Measurements from ENCODE around the gene ADGRE3.
A peak's percentile ranks its signal among the peaks of the same experiment; 100 is the strongest.

ADGRE3 gene, protein sequence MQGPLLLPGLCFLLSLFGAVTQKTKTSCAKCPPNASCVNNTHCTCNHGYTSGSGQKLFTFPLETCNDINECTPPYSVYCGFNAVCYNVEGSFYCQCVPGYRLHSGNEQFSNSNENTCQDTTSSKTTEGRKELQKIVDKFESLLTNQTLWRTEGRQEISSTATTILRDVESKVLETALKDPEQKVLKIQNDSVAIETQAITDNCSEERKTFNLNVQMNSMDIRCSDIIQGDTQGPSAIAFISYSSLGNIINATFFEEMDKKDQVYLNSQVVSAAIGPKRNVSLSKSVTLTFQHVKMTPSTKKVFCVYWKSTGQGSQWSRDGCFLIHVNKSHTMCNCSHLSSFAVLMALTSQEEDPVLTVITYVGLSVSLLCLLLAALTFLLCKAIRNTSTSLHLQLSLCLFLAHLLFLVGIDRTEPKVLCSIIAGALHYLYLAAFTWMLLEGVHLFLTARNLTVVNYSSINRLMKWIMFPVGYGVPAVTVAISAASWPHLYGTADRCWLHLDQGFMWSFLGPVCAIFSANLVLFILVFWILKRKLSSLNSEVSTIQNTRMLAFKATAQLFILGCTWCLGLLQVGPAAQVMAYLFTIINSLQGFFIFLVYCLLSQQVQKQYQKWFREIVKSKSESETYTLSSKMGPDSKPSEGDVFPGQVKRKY

DNA sequence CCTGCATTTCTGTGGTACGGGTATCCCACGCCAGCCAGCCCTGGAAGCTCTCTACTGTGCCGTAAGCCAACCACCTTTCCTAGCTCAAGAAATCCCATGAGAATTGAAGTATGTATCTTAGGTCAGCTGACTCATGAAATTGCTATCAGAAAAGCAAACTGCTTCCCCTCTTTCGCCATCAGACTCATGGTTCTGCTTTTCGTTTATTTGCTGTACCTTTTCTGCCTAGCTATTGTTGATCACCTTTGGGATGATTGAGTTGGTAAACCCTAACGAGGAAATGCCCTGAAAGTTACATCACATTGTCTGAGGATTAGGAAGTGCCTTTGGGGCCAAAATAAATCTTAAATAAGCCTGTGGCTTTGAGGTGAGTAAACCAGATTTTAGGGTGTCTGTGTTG, at the start of gene ADGRE3:
TSS of gene ADGRE3 (minus strand) at position 81 of the 400 bp plus-strand sequence. CDS start at position 7, 74 bp downstream.
- no peak for DNase-seq (ENCODE audit: low read depth in 2 of 2)

DNA sequence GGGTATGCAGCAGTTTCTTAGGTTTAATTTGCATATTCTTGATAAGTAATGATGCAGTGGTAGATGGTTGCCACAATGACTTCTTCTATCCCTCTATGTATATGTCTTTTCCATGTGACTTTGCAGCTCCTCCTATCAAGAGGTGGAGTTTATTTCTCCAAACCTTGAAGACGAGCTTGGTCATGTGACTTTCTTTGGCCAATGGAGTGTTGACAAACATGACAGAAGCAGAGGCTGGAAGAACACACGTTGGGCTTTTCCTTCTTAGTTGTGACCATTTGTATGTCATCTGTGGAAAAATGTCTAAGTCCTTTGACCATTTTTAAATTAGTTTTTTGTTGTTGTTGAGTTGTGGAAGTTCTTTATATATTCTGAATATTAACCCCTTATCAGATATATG, 47.5 kb upstream of the ADGRE3 start:
- DNase-seq (ENCODE audit: low read depth in 2 of 2), result no peak

DNA sequence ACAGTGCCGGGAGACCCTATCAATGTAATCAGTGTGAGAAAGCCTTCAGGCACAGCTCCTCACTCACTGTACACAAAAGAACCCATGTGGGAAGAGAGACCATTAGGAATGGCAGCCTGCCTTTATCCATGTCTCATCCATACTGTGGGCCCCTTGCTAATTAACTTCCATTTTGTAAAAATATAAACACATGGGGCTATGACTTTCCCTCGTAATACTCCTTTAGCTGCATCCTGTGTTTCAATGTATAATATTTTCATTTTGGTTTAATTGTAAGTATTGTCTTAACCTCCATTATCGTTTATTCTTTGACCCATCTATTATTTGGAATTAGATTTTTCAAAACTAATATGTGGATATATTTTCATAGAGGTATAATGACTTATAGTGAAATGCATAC, 44.5 kb upstream of the ADGRE3 start:
- DNase-seq (ENCODE audit: low read depth in 2 of 2), result no peak

DNA sequence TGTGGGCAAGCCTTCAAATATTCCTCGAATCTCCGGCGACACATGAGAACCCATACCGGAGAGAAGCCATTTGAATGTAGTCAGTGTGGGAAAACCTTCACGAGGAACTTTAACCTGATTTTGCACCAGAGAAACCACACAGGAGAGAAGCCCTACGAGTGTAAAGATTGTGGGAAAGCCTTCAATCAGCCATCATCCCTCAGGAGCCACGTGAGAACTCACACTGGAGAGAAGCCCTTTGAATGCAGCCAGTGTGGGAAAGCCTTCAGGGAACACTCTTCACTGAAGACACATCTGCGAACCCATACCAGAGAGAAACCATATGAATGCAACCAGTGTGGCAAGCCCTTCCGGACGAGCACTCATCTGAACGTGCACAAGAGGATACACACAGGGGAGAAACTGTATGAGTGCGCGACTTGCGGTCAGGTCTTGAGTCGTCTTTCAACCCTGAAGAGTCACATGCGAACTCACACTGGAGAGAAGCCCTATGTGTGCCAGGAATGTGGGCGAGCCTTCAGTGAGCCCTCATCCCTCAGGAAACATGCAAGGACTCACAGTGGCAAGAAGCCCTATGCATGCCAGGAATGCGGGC, 44.0 kb upstream of the ADGRE3 start:
- DNase-seq (ENCODE audit: low read depth in 2 of 2), result no peak

DNA sequence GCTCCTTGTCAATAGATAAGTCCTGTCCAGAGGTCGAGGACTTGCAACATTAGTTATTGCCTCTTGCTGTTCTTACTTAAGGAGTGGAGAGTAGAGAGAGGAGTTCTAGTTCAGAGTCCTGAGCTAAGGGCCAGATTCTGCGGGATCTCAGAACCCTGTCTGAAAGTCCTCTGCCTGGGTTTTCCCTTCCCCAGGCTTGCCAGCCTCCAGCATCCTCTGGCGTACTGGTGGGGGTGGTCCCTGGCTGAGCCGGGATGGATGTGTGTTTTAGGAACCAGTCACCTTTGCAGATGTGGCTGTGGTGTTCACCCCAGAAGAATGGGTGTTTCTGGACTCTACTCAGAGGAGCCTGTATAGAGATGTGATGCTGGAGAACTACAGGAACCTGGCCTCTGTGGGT, 41.2 kb upstream of the ADGRE3 start:
- DNase-seq (ENCODE audit: low read depth in 2 of 2), result no peak

DNA sequence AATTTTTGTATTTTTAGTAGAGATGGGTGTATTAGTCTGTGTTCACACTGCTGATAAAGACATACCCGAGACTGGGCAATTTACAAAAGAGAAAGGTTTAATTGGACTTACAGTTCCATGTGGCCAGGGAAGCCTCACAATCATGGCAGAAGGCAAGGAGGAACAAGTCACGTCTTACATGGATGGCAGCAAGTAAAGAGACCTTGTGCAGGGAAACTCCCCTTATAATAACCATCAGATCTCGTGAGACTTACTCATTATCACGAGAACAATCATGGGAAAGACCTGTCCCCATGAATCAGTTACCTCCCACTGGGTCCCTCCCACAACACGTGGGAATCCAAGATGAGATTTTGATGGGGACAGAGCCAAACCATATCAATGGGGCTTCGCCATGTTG, 29.8 kb upstream of the ADGRE3 start:
- no peak for DNase-seq (ENCODE audit: low read depth in 2 of 2)

DNA sequence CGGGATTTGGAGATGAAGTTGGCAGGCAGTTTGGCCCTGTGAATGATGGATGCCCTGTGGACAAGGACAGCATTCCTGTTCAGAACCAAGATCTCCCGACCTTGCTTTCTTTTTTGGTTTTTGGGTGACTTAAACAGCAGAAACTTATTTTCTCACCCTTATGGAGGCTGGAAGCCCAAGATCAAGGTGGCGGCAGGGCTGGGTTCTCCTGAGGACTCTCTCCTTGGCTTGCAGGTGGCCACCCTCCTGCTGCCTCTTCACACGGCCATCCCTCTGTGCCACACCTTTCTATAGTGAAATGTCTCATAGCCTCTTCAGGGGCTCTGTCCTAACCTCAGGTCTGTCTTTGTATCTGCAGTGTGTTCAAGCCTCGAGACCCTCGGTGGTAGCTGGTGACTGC, 29.2 kb upstream of the ADGRE3 start:
- DNase-seq (ENCODE audit: low read depth in 2 of 2), result no peak

DNA sequence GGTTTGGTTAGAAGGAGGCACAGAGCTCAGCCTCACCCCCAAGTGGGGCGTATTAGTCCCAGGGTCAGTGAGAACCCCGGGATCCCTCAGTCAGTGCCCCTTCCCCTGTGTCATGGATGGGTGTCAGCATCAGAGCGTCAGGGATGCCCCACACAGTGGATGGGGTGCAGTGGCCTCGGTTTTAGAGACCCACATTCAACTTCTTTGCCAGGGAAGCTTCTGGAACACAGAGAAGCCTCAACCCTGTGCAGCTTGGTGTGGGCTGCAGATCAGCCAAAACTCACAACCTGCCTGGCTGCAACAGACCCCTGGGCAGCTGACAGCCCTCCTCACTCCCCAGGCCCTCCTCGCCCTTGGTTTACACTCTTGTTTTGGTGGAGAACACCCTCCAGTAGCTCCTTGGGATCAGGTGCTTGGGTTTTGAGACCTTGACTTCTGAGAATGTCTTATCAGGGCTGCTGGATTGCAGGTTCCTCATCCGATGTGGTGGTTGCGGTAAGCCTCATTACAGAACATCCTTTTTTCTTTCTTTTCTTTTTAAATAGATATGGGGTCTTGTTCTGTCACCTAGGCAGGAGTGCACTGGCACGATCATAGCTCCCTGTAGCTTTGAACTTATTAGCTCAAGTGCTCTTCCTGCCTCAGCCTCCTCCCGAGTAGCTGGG, 26.2 kb upstream of the ADGRE3 start:
- DNase-seq (ENCODE audit: low read depth in 2 of 2), result no peak

DNA sequence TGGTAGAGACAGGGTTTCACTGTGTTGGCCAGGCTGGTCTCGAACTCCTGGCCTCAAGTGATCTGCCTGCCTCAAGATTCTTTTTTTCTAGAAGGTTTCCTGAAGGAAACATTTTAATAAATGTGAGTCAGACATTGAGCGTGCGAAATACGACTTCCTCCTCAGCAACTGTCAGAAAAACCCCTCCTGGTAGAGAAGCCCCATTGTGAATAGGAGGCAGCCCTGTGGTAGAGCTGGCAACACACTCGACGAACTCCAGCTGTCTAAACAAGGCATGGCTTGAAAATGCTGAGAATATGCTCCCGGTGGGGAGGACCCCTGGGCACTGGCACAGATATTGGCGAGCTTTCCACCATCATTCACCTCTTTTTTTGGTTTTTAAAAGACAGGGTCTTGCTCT, 25.0 kb upstream of the ADGRE3 start:
- no peak for DNase-seq (ENCODE audit: low read depth in 2 of 2)

DNA sequence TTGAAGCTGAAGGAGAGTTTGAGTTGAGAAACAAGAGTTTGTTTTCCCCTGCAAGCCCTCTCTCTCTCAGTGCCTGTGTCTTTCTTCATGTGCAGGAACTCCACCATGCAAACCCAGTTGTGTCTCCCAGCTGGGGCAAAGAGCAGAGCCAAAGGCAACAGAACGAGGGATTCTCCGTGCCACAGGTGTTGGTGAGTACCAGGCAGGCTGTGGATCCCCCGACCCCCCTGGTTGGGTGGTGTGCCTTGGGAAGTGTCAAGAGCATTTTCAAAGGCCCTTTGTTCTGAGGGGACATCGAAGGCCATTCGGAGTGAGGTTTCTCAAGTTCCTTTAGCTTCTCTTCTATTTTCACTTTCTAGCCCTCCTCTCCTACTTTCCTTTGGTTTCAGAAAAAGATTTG, 20.8 kb upstream of the ADGRE3 start:
- DNase-seq (ENCODE audit: low read depth in 2 of 2), result no peak

DNA sequence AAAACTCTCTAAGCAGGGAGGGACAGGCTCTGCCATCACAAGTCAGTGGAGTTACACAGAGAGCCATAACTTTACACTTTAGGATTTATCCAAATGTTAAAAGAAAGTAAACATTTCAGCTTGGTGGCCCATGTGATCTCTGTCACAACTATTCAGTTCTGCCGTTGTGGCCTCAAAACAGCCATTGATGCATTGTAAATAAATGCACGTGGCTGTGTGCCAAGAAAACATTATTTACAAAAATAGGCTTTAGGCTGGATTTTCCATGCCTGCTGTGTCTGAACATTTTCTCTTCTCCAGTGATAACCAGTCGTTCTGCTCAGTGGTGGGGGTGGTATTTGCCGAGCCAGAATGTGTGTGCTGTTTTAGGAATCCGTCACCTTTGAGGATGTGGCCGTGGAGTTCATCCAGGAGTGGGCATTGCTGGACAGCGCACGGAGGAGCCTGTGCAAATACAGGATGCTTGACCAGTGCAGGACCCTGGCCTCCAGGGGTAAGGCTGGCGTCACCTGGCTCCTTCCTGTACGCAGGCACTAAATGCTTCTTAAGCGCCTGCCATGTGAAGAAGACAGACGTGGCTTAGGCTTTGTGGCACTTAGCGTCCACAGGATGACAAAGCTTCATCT, 20.1 kb upstream of the ADGRE3 start:
- no peak for DNase-seq (ENCODE audit: low read depth in 2 of 2)

DNA sequence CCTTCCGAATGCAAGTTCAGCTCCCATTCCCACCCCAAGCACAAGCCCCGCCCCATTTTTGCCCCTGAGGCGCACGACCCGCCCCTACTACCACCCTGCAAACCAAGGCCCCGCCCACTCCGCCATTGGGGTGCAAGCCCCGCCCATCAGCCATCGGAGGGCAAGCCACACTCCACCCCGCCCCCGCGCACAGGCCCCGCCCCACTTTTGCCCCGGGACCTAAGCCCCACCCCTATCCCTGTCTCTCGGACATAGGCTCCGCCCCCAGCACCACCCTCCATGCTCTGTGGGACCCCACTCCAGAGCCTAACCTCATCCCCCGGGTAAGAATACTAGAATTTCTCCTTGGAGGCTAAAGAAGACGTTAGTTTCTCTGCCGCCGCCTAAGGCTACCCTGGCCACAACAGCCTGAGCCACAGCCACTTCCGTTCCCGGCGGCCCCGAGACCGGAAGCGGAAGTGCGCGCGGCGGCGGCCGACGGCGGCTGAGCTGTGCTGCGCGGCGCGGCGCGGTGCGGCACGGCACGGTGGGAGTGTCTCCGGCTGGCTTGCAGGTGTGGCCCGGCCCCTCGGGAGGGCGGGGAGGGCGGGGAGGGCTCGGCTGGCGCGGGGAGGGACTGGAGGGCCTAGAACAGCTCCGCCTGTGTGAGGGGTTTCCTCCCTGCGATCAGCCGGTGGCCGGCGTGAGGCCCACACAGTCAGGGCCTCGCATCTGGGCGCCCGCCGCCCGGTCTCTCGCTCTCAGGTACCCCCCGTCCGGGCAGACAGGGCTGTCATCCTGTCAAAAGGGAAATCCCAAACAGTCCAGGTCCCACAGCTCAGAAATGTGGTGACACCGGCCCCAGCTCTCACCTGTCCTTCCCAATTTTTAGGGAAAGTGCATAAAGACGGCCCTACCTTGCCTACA, 15.2 kb upstream of the ADGRE3 start, which contains the start of gene ZNF333:
TSS of gene ZNF333 (plus strand) at position 451 of the 906 bp plus-strand sequence. CDS start 3,444 bp downstream, outside the sequence.
- peak; percentile 97 for DNase-seq (ENCODE audit: low read depth in 2 of 2)

DNA sequence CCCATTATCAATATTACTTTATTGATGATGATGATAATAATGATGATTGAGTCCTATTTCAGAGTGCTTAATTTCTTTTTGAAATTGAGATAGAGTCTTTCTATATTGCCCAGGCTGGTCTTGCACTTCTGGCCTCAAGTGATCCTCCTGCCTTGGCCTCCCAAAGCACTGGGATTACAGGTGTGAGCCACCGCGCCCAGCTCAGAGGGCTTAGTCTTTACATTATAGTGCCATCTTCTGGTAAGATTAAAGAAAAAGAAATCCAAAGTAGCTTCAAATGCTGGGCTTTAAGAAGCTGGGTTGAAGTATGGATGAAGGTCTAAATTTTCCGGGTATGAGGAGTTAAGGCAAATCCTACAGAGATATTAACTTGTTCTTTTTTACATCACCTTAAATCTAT, 11.8 kb upstream of the ADGRE3 start:
- no peak for DNase-seq (ENCODE audit: low read depth in 2 of 2)

DNA sequence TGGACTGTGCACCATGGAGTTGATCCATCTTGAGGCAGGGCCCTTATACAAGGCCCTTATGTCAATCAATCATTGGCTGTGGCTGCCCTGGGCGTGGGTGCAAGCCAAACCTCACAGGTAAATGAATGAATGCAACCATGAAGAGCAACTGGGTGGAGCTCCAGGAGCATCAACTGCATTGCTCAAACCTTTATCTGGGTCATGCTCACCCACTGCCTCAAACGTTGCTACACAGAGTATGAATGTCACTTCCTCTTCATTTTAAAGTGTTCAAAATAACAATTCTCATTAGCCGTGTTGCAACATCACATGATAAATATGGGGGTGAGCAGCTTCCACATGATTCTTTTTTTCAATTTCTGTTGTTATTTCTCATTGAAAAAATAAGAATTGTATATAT, 8.8 kb upstream of the ADGRE3 start:
- DNase-seq (ENCODE audit: low read depth in 2 of 2), result no peak

DNA sequence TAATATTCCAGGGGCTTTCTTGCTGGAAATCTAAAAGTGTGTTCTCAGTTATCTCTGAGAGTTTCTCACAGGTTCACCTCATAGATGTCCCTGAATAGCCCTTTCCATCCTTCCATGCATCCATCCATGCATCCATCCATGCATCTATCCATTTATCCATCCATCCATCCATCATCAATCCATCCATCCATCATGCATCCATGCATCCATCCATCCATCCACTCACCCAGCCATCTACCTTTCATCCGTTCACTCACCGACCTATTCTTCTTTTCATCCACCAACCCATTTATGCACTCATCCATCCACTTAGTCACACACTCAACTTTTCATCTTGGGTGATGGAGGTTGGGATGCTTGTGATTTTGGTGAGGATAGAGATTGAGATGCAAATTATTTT, 7.4 kb upstream of the ADGRE3 start:
- DNase-seq (ENCODE audit: low read depth in 2 of 2), result no peak

DNA sequence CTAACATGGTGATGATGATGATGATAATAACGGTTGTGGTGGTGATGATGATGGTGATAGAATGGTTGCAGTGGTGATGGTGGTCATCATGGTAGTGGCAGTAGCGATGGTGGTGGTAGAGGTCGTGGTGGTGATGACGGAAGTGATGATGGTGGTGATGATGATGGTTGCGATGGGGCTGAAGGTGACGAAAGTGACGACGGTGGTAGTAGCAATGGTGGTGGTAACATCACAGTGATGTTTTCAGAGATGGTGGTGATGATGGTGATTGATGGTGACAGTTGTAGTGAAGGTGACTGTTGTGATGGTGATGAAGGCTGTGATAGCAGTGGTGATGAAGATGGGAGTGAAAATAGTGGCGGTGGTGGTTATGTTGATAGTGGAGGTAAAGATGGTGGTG, 3.6 kb upstream of the ADGRE3 start:
- no peak for DNase-seq (ENCODE audit: low read depth in 2 of 2)

DNA sequence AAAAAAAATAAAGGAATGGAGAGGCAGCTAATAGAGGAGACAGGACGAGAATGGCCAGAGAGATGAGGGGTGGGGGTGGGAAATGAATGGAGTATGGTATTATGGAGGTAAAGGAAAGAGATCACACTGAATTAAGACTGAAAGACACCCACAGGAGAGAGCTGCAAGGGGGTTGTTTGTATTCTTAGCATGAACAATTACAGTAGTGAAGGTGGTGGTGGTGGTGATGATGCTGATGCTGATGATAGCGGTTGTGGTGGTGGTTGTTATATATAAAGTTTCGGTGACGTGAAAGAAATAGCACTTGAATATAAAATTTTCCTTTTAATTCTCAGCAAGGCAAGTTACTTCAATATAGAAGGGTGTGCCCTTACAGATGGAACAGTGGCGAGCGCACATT, 2.8 kb upstream of the ADGRE3 start:
- no peak for DNase-seq (ENCODE audit: low read depth in 2 of 2)

DNA sequence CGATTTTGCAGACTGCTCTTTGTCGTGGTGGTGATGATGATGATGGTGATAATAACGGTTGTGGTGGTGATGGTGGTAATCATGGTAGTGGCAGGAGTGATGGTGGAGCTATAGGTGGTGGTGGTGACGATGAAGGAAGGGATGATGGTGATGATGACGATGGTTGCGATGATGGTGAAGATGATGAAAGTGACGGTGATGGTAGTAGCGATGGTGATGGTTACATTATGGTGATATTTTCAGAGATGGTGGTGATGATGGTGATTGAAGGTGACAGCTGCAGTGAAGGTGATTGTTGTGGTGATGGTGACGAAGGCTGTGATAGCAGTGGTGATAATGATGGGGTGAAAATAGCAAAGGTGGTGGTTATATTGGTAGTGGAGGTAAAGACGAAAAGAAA, 2.1 kb upstream of the ADGRE3 start:
- no peak for DNase-seq (ENCODE audit: low read depth in 2 of 2)

DNA sequence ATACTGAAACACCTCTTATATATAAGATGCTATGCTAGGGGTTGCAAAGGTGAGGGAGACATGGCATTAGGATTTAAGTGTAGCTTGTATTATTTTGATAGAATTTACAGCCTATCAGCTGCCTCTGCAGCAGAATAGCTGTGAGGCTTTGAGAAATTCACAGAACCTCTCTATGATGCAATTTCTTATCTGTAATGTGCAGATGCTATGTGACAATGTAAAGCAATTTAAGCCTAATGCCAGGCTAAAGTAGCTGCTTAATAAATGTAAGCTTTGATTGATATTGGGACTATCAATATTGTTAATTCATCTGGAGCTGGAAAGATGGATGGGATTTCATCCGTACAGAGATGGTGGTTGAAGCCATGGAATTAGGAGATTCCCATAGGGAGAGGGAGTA, 1.6 kb downstream of the ADGRE3 start:
- DNase-seq (ENCODE audit: low read depth in 2 of 2), result no peak

DNA sequence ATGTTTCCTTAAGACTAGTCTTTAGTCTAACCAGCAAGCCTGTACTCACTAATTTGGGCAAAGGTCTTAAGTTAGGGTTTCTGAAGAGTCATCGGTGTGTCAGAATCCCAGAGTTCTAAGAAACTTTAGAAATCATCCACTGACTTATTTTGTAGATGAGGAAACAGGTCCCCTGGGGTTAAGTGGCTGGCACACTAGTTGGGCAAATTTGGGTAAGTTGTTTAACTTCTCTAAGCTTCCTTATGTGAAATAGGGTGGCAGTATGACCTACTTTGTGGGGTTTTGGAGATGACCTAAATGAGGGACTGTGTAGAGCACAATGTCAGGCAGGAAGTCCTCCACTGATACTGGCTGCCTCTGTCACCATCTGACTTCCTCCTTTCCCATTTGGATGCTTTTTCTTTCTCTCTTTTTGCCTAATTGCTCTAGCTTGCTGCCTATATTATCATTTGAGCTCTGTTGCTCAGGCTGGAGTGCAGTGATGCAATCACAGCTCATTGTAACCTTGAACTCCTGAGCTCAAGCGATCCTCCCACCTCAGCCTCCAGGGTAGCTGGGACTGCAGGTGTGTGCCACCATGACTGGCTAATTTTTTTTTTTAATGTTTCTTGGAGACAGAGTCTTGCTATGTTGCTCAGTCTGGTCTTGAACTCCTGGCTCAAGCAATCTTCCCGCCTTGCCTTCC, 2.3 kb downstream of the ADGRE3 start:
- DNase-seq (ENCODE audit: low read depth in 2 of 2), result no peak
